Measurements from ENCODE around the gene NIFK. TPM values are rescaled to one million over a fixed set of nuclear protein-coding genes. Genes with fewer than 3 reads are reported as not detected.
"Not testable (repeated sequence)": the region's sequence is repeated elsewhere in the genome, so short reads cannot be mapped to it uniquely, and the experiment has no call there.

The NIFK gene
- polyA plus RNA-seq, 1 donor (not counting 4 experiments of a cell fraction or from before 2014, with no cell fraction given), result 60.4 TPM

DNA sequence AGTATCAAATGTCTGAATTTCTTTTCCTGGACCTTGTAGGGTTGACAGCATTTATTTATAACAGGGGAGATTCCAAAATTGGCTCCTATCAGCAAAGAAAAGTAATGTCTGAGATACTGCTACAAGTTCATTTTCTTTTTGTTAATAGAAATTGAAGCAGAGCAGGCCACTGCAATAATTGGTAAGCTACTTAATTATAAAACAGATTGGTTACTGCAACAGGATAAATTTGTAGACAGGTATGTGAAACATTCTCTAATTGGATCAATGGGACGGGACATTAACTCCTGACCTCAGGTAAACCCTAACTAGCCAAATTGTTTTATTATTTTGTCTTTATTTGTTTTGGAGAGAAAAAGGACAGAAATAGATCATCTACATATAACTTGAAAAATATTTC is 20.5 kb downstream of the NIFK start:
- Histone ChIP-seq H3K36me3 (ENCODE audit: control insufficient read depth in 2 of 2, extremely low read depth in 1 of 2, insufficient read depth in 2 of 2, low read length in 2 of 2) (no peaks in the 10 kb centered on the region), H3K9me3 (ENCODE audit: control insufficient read depth, low read depth, low read length) (no peaks in the 10 kb centered on the region), H2AFZ (ENCODE audit: control insufficient read depth, low read length) (no peak overlapping the region), H3K9me1 (ENCODE audit: control insufficient read depth, extremely low read depth, insufficient read depth, low read length) (no peaks in the 10 kb centered on the region), H4K20me1 (ENCODE audit: control insufficient read depth, extremely low read depth, insufficient read depth, low read length) (no peaks in the 10 kb centered on the region), H3K4me1 (ENCODE audit: control insufficient read depth, extremely low read depth, insufficient read depth, low read length) (no peaks in the 10 kb centered on the region), H3K27me3 (ENCODE audit: control insufficient read depth, extremely low read depth, insufficient read depth, low read length) (no peaks in the 10 kb centered on the region), H3K79me2 (ENCODE audit: control insufficient read depth, insufficient read depth, low read length) (no peaks in the 10 kb centered on the region), H3K27ac (ENCODE audit: control insufficient read depth, insufficient read depth, low read length) (no peak overlapping the region), H3K4me2 (ENCODE audit: control insufficient read depth, extremely low read depth, insufficient read depth, low read depth, low read length) (no peak overlapping the region), H3K9ac (ENCODE audit: control insufficient read depth, extremely low read depth, insufficient read depth, low read length) (no peak overlapping the region), H3K4me3 (ENCODE audit: control insufficient read depth in 2 of 3, extremely low read depth in 1 of 3, insufficient read depth in 2 of 3, low read depth in 1 of 3, low read length in 3 of 3) (no peak overlapping the region)
- no peak for DNase-seq (ENCODE audit: low read depth, low spot score)
- dilution Hi-C loops (cut with MboI; ENCODE audit: extremely low pct_ligation_motif_present, low sequenced_read_pairs), result no loop called here
- FAIRE-seq, result no peak
- TF ChIP-seq, protein P1, sequence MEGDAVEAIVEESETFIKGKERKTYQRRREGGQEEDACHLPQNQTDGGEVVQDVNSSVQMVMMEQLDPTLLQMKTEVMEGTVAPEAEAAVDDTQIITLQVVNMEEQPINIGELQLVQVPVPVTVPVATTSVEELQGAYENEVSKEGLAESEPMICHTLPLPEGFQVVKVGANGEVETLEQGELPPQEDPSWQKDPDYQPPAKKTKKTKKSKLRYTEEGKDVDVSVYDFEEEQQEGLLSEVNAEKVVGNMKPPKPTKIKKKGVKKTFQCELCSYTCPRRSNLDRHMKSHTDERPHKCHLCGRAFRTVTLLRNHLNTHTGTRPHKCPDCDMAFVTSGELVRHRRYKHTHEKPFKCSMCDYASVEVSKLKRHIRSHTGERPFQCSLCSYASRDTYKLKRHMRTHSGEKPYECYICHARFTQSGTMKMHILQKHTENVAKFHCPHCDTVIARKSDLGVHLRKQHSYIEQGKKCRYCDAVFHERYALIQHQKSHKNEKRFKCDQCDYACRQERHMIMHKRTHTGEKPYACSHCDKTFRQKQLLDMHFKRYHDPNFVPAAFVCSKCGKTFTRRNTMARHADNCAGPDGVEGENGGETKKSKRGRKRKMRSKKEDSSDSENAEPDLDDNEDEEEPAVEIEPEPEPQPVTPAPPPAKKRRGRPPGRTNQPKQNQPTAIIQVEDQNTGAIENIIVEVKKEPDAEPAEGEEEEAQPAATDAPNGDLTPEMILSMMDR (optimal IDR thresholded peaks at IDR 0.05 in 1 of 3, IDR thresholded peaks at IDR 0.05 in 1 of 3, conservative IDR thresholded peaks at IDR 0.05 in 1 of 3; ENCODE audit: extremely low read depth in 1 of 3, insufficient read depth in 2 of 3, low read length in 3 of 3), result no peak
- TF ChIP-seq EZH2 (IDR thresholded peaks at IDR 0.05; ENCODE audit: low read length), result no peak

DNA sequence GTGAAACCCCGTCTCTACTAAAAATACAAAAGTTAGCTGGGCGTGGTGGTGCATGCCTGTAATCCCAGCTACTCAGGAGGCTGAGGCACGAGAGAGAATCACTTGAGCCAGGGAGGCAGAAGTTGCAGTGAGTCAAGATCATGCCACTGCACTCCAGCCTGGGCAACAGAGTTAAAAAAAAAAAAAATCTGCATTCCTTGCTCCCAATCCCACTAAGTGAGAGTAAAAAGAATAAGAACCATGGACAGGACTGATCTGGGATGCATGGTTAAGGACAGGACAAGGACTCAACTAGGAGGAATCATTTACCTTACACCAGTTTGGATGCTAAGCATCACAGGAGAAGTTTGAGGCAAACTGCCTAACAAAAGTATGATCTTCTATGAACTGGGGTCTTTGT is 25.2 kb downstream of the NIFK start:
- H3K79me2 ChIP-seq (ENCODE audit: control insufficient read depth, insufficient read depth, low read length); DNase-seq (ENCODE audit: low read depth, low spot score); H3K9me1 ChIP-seq (ENCODE audit: control insufficient read depth, extremely low read depth, insufficient read depth, low read length); FAIRE-seq; H2AFZ ChIP-seq (ENCODE audit: control insufficient read depth, low read length); H3K36me3 ChIP-seq (ENCODE audit: control insufficient read depth in 2 of 2, extremely low read depth in 1 of 2, insufficient read depth in 2 of 2, low read length in 2 of 2); H3K27me3 ChIP-seq (ENCODE audit: control insufficient read depth, extremely low read depth, insufficient read depth, low read length); H3K9me3 ChIP-seq (ENCODE audit: control insufficient read depth, low read depth, low read length); H3K27ac ChIP-seq (ENCODE audit: control insufficient read depth, insufficient read depth, low read length); H3K4me3 ChIP-seq (ENCODE audit: control insufficient read depth in 2 of 3, extremely low read depth in 1 of 3, insufficient read depth in 2 of 3, low read depth in 1 of 3, low read length in 3 of 3); H4K20me1 ChIP-seq (ENCODE audit: control insufficient read depth, extremely low read depth, insufficient read depth, low read length); H3K4me2 ChIP-seq (ENCODE audit: control insufficient read depth, extremely low read depth, insufficient read depth, low read depth, low read length); dilution Hi-C loops (cut with MboI; ENCODE audit: extremely low pct_ligation_motif_present, low sequenced_read_pairs); H3K9ac ChIP-seq (ENCODE audit: control insufficient read depth, extremely low read depth, insufficient read depth, low read length): not testable (repeated sequence)
- peaks cover 14% of the 10 kb centered on the region for H3K4me1 ChIP-seq (ENCODE audit: control insufficient read depth, extremely low read depth, insufficient read depth, low read length)

DNA sequence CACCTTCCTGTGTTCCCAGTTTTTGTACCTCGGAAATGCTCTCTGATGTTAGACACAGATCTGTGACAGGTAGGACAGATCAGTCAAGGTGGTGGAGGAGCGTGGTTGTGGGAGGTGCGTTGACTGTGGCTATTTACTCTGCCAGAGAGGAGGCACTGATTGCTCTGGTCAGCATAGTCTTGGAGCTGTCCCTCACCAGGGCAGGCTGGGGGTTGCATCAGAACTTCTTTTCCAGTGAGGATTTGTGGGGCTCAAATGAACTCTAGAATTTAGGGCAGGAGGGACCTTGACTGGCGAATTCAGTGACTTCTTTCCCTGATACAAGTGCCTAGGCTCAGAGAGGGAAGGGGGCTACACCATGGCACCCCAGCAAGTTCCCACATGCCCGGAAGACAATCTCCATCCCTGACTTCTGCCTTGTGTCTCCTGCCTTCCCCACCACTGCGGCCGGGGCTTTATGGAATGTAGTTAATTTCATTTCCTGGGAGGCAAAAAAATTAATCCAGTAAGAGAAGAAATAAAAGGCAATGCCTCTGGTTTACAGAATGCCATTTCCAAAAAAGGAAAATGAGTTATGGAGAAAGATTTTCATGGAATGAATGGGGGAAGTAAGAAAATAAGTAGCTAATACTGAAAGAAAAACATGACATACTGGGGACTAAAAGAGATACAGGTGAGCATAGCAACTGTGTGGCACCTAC is 26.1 kb downstream of the NIFK start:
- no peaks in the 10 kb centered on the region for H3K9me1 ChIP-seq (ENCODE audit: control insufficient read depth, extremely low read depth, insufficient read depth, low read length)

More for the DNA sequence above, 26.1 kb downstream of the NIFK start:
- Histone ChIP-seq H3K27ac (ENCODE audit: control insufficient read depth, insufficient read depth, low read length) (no peak overlapping the region), H2AFZ (ENCODE audit: control insufficient read depth, low read length) (no peak overlapping the region), H3K79me2 (ENCODE audit: control insufficient read depth, insufficient read depth, low read length) (no peaks in the 10 kb centered on the region), H3K4me1 (ENCODE audit: control insufficient read depth, extremely low read depth, insufficient read depth, low read length) (peaks cover 14% of the 10 kb centered on the region), H3K4me2 (ENCODE audit: control insufficient read depth, extremely low read depth, insufficient read depth, low read depth, low read length) (peak overlapping the region; percentile 14), H4K20me1 (ENCODE audit: control insufficient read depth, extremely low read depth, insufficient read depth, low read length) (no peaks in the 10 kb centered on the region), H3K9ac (ENCODE audit: control insufficient read depth, extremely low read depth, insufficient read depth, low read length) (no peak overlapping the region), H3K36me3 (ENCODE audit: control insufficient read depth in 2 of 2, extremely low read depth in 1 of 2, insufficient read depth in 2 of 2, low read length in 2 of 2) (no peaks in the 10 kb centered on the region), H3K27me3 (ENCODE audit: control insufficient read depth, extremely low read depth, insufficient read depth, low read length) (no peaks in the 10 kb centered on the region), H3K9me3 (ENCODE audit: control insufficient read depth, low read depth, low read length) (no peaks in the 10 kb centered on the region), H3K4me3 (ENCODE audit: control insufficient read depth in 2 of 3, extremely low read depth in 1 of 3, insufficient read depth in 2 of 3, low read depth in 1 of 3, low read length in 3 of 3) (no peak overlapping the region)
- TF ChIP-seq, protein P1 (optimal IDR thresholded peaks at IDR 0.05 in 1 of 3, IDR thresholded peaks at IDR 0.05 in 1 of 3, conservative IDR thresholded peaks at IDR 0.05 in 1 of 3; ENCODE audit: extremely low read depth in 1 of 3, insufficient read depth in 2 of 3, low read length in 3 of 3), result no peak
- no peak for TF ChIP-seq EZH2 (IDR thresholded peaks at IDR 0.05; ENCODE audit: low read length)
- dilution Hi-C loops (cut with MboI; ENCODE audit: extremely low pct_ligation_motif_present, low sequenced_read_pairs), result no loop called here
- FAIRE-seq (no peak), DNase-seq (ENCODE audit: low read depth, low spot score) (no peak)

All from keratinocyte (primary cell).